Natural killer cell (primary cell): Measurements from ENCODE around the gene ADAMTSL1. TPM values are rescaled to one million over a fixed set of nuclear protein-coding genes. Genes with fewer than 3 reads are reported as not detected.

Experiments used
- ATAC-seq, 3 donors: fragments of 150-1000 bp in 2 of 3; fragments of 200-7000 bp in 1 of 3; cut with Tn5 transposase; 1 replicate in 1 of 3; 2 replicates in 2 of 3; pipeline ENCODE4 v1.10.0; 2021; ENCODE audit warnings: mild to moderate bottlenecking in 2 of 3, moderate library complexity in 2 of 3
- DNase-seq, 2 donors: peaks; one replicate each; pipeline versions ENCODE4 v3.0.0 to v3.0.0-alpha.2; 2013 to 2021; ENCODE audit warnings: mixed read lengths in 1 of 2
- H3K27ac ChIP-seq: one replicate; pipeline ENCODE4 v1.5.1; 2013; ENCODE audit warnings: mild to moderate bottlenecking, low read length
- H3K27me3 ChIP-seq: one replicate; pipeline ENCODE4 v1.6.1; 2013; ENCODE audit warnings: low read length; ENCODE audit not compliant: control insufficient read depth, insufficient read depth
- H3K36me3 ChIP-seq: one replicate; pipeline ENCODE4 v1.6.1; 2013; ENCODE audit warnings: low read length; ENCODE audit not compliant: control insufficient read depth, insufficient read depth
- H3K4me1 ChIP-seq: one replicate; pipeline ENCODE4 v1.6.1; 2013; ENCODE audit warnings: low read length; ENCODE audit not compliant: control insufficient read depth, insufficient read depth
- H3K4me3 ChIP-seq: one replicate; pipeline ENCODE4 v1.5.1; 2013; ENCODE audit warnings: low read length
- H3K9me3 ChIP-seq: one replicate; pipeline ENCODE4 v1.6.1; 2013; ENCODE audit warnings: low read length; ENCODE audit not compliant: control insufficient read depth, insufficient read depth
- H3K27ac Mint-ChIP-seq, 2 donors: one replicate each; pipeline ENCODE4 v1.8.0; 2022; ENCODE audit warnings: mild to moderate bottlenecking in 2 of 2, mixed read lengths in 2 of 2, moderate library complexity in 1 of 2
- H3K27me3 Mint-ChIP-seq, 2 donors: one replicate each; pipeline ENCODE4 v1.8.0; 2022; ENCODE audit warnings: low read depth in 2 of 2, mixed read lengths in 2 of 2
- H3K36me3 Mint-ChIP-seq: one replicate; pipeline ENCODE4 v1.8.0; 2022; ENCODE audit warnings: mixed read lengths
- H3K4me1 Mint-ChIP-seq, 2 donors: one replicate each; pipeline ENCODE4 v1.8.0; 2022; ENCODE audit warnings: mixed read lengths in 2 of 2
- H3K4me3 Mint-ChIP-seq: one replicate; pipeline ENCODE4 v1.8.0; 2022; ENCODE audit warnings: mild to moderate bottlenecking, moderate library complexity, mixed read lengths
- H3K9me3 Mint-ChIP-seq, 2 donors: one replicate each; pipeline ENCODE4 v1.8.0; 2022; ENCODE audit warnings: mixed read lengths in 2 of 2
- CTCF ChIP-seq: fragments of 200-600 bp; IDR thresholded peaks from one replicate; pipeline ENCODE4 v1.8.0; 2022; ENCODE audit warnings: antibody characterized with exemption
- WGBS: methylation state at CpG from one replicate; pipeline ENCODE4 v1.1.7; 2013; ENCODE audit warnings: missing lambda C conversion rate; ENCODE audit not compliant: insufficient coverage; 5-methylcytosine and 5-hydroxymethylcytosine counted together
- intact Hi-C: fragments of 100-400 bp; cut with micrococcal nuclease; formaldehyde crosslinking; loops from one replicate; pipeline ENCODE4 v1.14.2; 2022
- total RNA-seq, 4 donors: library from RNA; stranded (reverse); fragments of 120-200 nt in 1 of 4; gene quantifications; one replicate each; pipeline versions ENCODE4 v1.2.3 to v1.2.4, GENCODE V29; 2013 to 2022

Gene ADAMTSL1
- total RNA-seq, 3 donors from 2014 or later (not counting 1 experiment from before 2014, with no cell fraction given) = not detected

- Mint-ChIP-seq H3K27me3 (peaks cover 0 to 2% of the 10 kb centered on the region in 2 donors), H3K4me3 (no peak overlapping the region), H3K9me3 (no peaks in the 10 kb centered on the region), H3K36me3 (no peaks in the 10 kb centered on the region), H3K27ac (no peak overlapping the region), H3K4me1 (no peaks in the 10 kb centered on the region)
- ATAC-seq (no peak), DNase-seq (no peak)
- intact Hi-C loops = no loop called here
- H3K27ac ChIP-seq = no peak overlapping the region
- no peaks in the 10 kb centered on the region for H3K4me1 ChIP-seq
- H3K9me3 ChIP-seq = no peaks in the 10 kb centered on the region
- no peak for TF ChIP-seq CTCF
- H3K27me3 ChIP-seq = no peaks in the 10 kb centered on the region
- H3K36me3 ChIP-seq = no peaks in the 10 kb centered on the region
- WGBS = 83% methylated on average over 3 of the region's 3 CpGs
- H3K4me3 ChIP-seq = no peak overlapping the region
Measured at GRCh38 chr9:18662320-18662719, 188.4 kb downstream of the ADAMTSL1 start.

GRCh38 chr9:18665947-18666346 lies 192.0 kb downstream of the ADAMTSL1 start:
- H3K36me3 Mint-ChIP-seq = no peaks in the 10 kb centered on the region
- no peak overlapping the region for H3K27ac Mint-ChIP-seq
- no peak for TF ChIP-seq CTCF
- H3K27me3 Mint-ChIP-seq = peaks cover 0 to 2% of the 10 kb centered on the region in 2 donors
- no peak overlapping the region for H3K4me3 Mint-ChIP-seq
- Histone ChIP-seq H3K27ac (no peak overlapping the region), H3K36me3 (no peaks in the 10 kb centered on the region), H3K9me3 (no peaks in the 10 kb centered on the region), H3K4me3 (no peak overlapping the region), H3K4me1 (no peaks in the 10 kb centered on the region), H3K27me3 (no peaks in the 10 kb centered on the region)
- 78% methylated on average over 1 of the region's 1 CpG for WGBS
- ATAC-seq (no peak), DNase-seq (no peak)
- intact Hi-C loops = no loop called here
- H3K4me1 Mint-ChIP-seq = no peaks in the 10 kb centered on the region
- no peaks in the 10 kb centered on the region for H3K9me3 Mint-ChIP-seq

- Histone ChIP-seq H3K4me3 (no peak overlapping the region), H3K27me3 (no peaks in the 10 kb centered on the region), H3K9me3 (no peaks in the 10 kb centered on the region), H3K27ac (no peak overlapping the region), H3K36me3 (no peaks in the 10 kb centered on the region), H3K4me1 (no peaks in the 10 kb centered on the region)
- intact Hi-C loops = no loop called here
- WGBS = 73% methylated on average over 2 of the region's 2 CpGs
- H3K4me1 Mint-ChIP-seq = no peaks in the 10 kb centered on the region
- no peak for DNase-seq
- no peak overlapping the region for H3K4me3 Mint-ChIP-seq
- no peak for TF ChIP-seq CTCF
- no peaks in the 10 kb centered on the region for H3K9me3 Mint-ChIP-seq
- peaks cover 0 to 2% of the 10 kb centered on the region in 2 donors for H3K27me3 Mint-ChIP-seq
- no peaks in the 10 kb centered on the region for H3K36me3 Mint-ChIP-seq
- no peak overlapping the region for H3K27ac Mint-ChIP-seq
- no peak for ATAC-seq
Measured at GRCh38 chr9:18666348-18666747, 192.4 kb downstream of the ADAMTSL1 start.

- DNase-seq (no peak), ATAC-seq (no peak)
- H3K4me3 Mint-ChIP-seq = no peak overlapping the region
- Histone ChIP-seq H3K4me3 (no peak overlapping the region), H3K27ac (no peak overlapping the region), H3K36me3 (no peaks in the 10 kb centered on the region), H3K9me3 (no peaks in the 10 kb centered on the region), H3K27me3 (no peaks in the 10 kb centered on the region), H3K4me1 (no peaks in the 10 kb centered on the region)
- no peak for TF ChIP-seq CTCF
- H3K9me3 Mint-ChIP-seq = no peaks in the 10 kb centered on the region
- H3K4me1 Mint-ChIP-seq = no peaks in the 10 kb centered on the region
- intact Hi-C loops = no loop called here
- no peaks in the 10 kb centered on the region for H3K36me3 Mint-ChIP-seq
- H3K27me3 Mint-ChIP-seq = peaks cover 0 to 2% of the 10 kb centered on the region in 2 donors
- WGBS = 92% methylated on average over 4 of the region's 6 CpGs
- H3K27ac Mint-ChIP-seq = no peak overlapping the region
Measured at GRCh38 chr9:18666986-18667772, 193.2 kb downstream of the ADAMTSL1 start.
